Smooth muscle cell (in vitro differentiated cells): ENCODE results near the gene RPL19. TPM values are rescaled to one million over a fixed set of nuclear protein-coding genes. Genes with fewer than 3 reads are reported as not detected.

Source experiments
- DNase-seq: peaks from one replicate; lab custom pipeline; 2025; ENCODE audit not compliant: unreplicated experiment; lab: John Stamatoyannopoulos, UW
- H2AFZ ChIP-seq: fragments of 200-600 bp; sonication (generic); 2 replicates; pipeline ENCODE4 v1.6.0; 2016; ENCODE audit warnings: antibody characterized with exemption, low read depth, mild to moderate bottlenecking
- H3F3A ChIP-seq: fragments of 200-600 bp; sonication (generic); 2 replicates; pipeline ENCODE4 v1.6.0; 2017; ENCODE audit warnings: antibody characterized with exemption, low read depth
- H3K27ac ChIP-seq: fragments of 200-600 bp; sonication (generic); 2 replicates; pipeline ENCODE4 v1.5.1; 2016; ENCODE audit warnings: low read depth, mild to moderate bottlenecking
- H3K27me3 ChIP-seq: fragments of 200-600 bp; sonication (generic); 2 replicates; pipeline ENCODE4 v1.6.1; 2016; ENCODE audit warnings: low read depth, mild to moderate bottlenecking
- H3K36me3 ChIP-seq: fragments of 200-600 bp; sonication (generic); 2 replicates; pipeline ENCODE4 v1.5.1; 2016; ENCODE audit warnings: low read depth
- H3K4me1 ChIP-seq: fragments of 200-600 bp; sonication (generic); 2 replicates; pipeline ENCODE4 v1.5.1; 2016; ENCODE audit warnings: low read depth
- H3K4me2 ChIP-seq: fragments of 200-600 bp; sonication (generic); 2 replicates; pipeline ENCODE4 v1.6.0; 2016; ENCODE audit warnings: mild to moderate bottlenecking
- H3K4me3 ChIP-seq: fragments of 200-600 bp; sonication (generic); 2 replicates; pipeline ENCODE4 v1.5.1; 2016; ENCODE audit warnings: mild to moderate bottlenecking
- H3K79me2 ChIP-seq: fragments of 200-600 bp; sonication (generic); 2 replicates; pipeline ENCODE4 v1.6.0; 2016; ENCODE audit warnings: low read depth, mild to moderate bottlenecking
- H3K9ac ChIP-seq: fragments of 200-600 bp; sonication (generic); 2 replicates; pipeline ENCODE4 v1.6.0; 2016; ENCODE audit warnings: low read depth
- H3K9me3 ChIP-seq: fragments of 200-600 bp; sonication (generic); replicated peaks from 2 replicates; pipeline ENCODE4 v1.5.1; 2016; ENCODE audit warnings: low read depth
- H4K20me1 ChIP-seq: fragments of 200-600 bp; sonication (generic); 2 replicates; pipeline ENCODE4 v1.6.0; 2016; ENCODE audit warnings: low read depth
- WGBS: methylation state at CpG from one replicate; pipeline ENCODE4 v1.1.7; 2016; ENCODE audit warnings: low lambda C conversion rate; 5-methylcytosine and 5-hydroxymethylcytosine counted together
- polyA plus RNA-seq: library from polyadenylated mRNA; unstranded; fragments of >200 nt; fragmentation: Nextera tagmentation; extraction: Ambion mirVana; gene quantifications from 2 replicates; pipeline ENCODE4 v1.2.1, GENCODE V29; 2016
- total RNA-seq: library from RNA; depleted of rRNA; stranded (reverse); fragments of >200 nt; gene quantifications from 2 replicates; pipeline ENCODE4 v1.2.3, GENCODE V29; 2014
- TF ChIP-seq, protein P1 (sequence below): fragments of 200-600 bp; sonication (generic); IDR thresholded peaks from 2 replicates; pipeline ENCODE4 v1.5.1; 2017; ENCODE audit warnings: borderline replicate concordance, mild to moderate bottlenecking, antibody characterized with exemption; ENCODE audit not compliant: insufficient read depth, poor library complexity, severe bottlenecking

RPL19 gene
- total and polyA plus RNA-seq, 2 experiments from 2014 or later = 818 to 2,675 TPM

GRCh38 chr17:39230361-39230760 is 30.3 kb downstream of the RPL19 start:
- H3K27me3 ChIP-seq = peaks cover 13% of the 10 kb centered on the region
- TF ChIP-seq, protein P1, sequence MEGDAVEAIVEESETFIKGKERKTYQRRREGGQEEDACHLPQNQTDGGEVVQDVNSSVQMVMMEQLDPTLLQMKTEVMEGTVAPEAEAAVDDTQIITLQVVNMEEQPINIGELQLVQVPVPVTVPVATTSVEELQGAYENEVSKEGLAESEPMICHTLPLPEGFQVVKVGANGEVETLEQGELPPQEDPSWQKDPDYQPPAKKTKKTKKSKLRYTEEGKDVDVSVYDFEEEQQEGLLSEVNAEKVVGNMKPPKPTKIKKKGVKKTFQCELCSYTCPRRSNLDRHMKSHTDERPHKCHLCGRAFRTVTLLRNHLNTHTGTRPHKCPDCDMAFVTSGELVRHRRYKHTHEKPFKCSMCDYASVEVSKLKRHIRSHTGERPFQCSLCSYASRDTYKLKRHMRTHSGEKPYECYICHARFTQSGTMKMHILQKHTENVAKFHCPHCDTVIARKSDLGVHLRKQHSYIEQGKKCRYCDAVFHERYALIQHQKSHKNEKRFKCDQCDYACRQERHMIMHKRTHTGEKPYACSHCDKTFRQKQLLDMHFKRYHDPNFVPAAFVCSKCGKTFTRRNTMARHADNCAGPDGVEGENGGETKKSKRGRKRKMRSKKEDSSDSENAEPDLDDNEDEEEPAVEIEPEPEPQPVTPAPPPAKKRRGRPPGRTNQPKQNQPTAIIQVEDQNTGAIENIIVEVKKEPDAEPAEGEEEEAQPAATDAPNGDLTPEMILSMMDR = no peak
- H3K4me1 ChIP-seq = peaks cover 17% of the 10 kb centered on the region
- no peak overlapping the region for H3K4me2 ChIP-seq
- WGBS = 38% methylated on average over 1 of the region's 1 CpG
- H3F3A ChIP-seq = no peaks in the 10 kb centered on the region
- H3K4me3 ChIP-seq = no peak overlapping the region
- H2AFZ ChIP-seq = no peak overlapping the region
- H4K20me1 ChIP-seq = no peaks in the 10 kb centered on the region
- no peaks in the 10 kb centered on the region for H3K79me2 ChIP-seq
- no peak overlapping the region for H3K9ac ChIP-seq
- H3K9me3 ChIP-seq = no peaks in the 10 kb centered on the region
- no peak overlapping the region for H3K27ac ChIP-seq
- no peaks in the 10 kb centered on the region for H3K36me3 ChIP-seq
- no peak for DNase-seq

DNA sequence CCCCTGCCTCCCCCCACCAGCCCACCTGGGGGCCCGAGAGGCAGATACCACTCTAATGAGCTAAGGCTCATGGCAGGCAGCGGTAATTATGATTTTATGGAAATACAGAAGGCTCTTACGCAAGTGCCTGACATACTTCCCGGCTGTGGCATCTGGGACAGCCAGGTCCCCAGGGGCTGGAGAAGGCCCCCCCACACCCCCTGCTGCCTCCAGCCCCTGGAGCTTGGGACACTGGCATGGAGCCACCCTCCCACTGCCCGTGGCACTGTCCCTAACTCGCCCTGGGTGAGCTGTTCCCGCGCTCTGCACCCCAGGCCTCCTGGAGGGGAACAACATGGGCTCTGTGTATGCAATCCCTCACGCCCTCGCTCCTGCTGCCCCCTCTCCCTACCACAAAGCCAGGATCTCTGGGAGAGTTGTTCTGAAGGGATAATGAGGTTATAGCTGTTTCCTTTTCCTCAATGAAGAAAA is 31.0 kb downstream of the RPL19 start:
- H3F3A ChIP-seq = no peaks in the 10 kb centered on the region
- TF ChIP-seq, protein P1 = no peak
- no peaks in the 10 kb centered on the region for H3K36me3 ChIP-seq
- peak overlapping the region; percentile 77 for H3K4me2 ChIP-seq
- peaks cover 13% of the 10 kb centered on the region for H3K4me1 ChIP-seq
- H3K9me3 ChIP-seq = no peaks in the 10 kb centered on the region
- no peak overlapping the region for H3K27ac ChIP-seq
- no peaks in the 10 kb centered on the region for H4K20me1 ChIP-seq
- no peaks in the 10 kb centered on the region for H3K79me2 ChIP-seq
- peaks cover 6% of the 10 kb centered on the region for H3K27me3 ChIP-seq
- peak overlapping the region; percentile 20 for H2AFZ ChIP-seq
- H3K9ac ChIP-seq = no peak overlapping the region
- 63% methylated on average over 10 of the region's 10 CpGs for WGBS
- no peak for DNase-seq
- no peak overlapping the region for H3K4me3 ChIP-seq

DNA sequence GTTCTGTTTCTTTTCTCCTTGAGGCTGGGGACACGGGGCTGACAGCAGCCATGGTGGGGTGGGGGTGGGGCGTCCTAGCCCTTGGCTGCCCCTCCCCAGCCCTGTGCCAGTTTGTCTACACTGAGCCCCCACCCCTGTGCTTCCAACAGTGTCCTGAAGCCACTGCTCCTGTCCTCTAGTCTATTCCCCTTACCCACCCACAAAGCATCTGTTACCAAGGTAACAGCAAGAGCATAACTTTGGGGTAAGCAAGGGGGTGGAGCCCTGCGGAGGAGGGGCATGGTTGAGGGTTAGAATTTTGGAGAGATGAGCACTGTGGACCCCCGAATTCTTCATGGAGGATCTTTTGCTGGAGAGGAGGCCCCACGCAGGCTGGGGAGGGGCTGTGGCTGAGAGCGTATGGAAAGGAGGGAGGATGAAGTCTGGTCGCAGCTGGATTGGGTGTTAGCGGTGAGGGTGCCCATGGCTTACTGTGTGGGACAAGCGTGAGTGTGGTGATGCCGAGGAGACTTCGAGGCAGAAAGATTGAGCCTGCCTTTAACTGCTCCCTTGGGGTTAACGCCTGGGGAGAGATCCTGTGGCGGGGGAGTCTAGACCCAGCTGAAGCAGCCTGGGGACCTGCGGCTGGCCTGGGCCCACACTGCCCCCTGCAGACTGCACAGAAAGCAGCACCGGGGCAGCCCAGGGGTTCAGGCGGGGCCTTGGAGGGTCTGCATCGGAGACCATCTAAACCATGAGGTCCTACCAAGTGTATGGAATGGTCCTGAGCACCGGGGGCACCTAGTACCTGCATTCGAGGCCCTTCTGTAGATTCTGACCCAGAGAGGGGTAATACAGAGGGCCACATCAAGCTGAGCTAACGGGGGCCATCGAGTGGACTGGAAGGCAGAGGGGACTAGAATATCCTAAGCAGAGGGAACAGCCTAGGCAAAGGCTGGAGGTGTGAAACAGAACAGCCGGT is 31.8 kb downstream of the RPL19 start:
- H3K4me2 ChIP-seq = peak overlapping the region; percentile 77
- H3K9ac ChIP-seq = no peak overlapping the region
- H2AFZ ChIP-seq = peak overlapping the region; percentile 20
- H3K36me3 ChIP-seq = no peaks in the 10 kb centered on the region
- no peaks in the 10 kb centered on the region for H3F3A ChIP-seq
- H3K4me3 ChIP-seq = peak overlapping the region; percentile 19
- 26% methylated on average over 20 of the region's 22 CpGs for WGBS
- H3K4me1 ChIP-seq = peaks cover 8% of the 10 kb centered on the region
- no peaks in the 10 kb centered on the region for H4K20me1 ChIP-seq
- H3K79me2 ChIP-seq = no peaks in the 10 kb centered on the region
- H3K27me3 ChIP-seq = no peaks in the 10 kb centered on the region
- no peaks in the 10 kb centered on the region for H3K9me3 ChIP-seq
- H3K27ac ChIP-seq = no peak overlapping the region
- TF ChIP-seq, protein P1 = peak; percentile 57
- DNase-seq = no peak
